Astrocyte (in vitro differentiated cells and primary cell): ENCODE results near the gene FN3KRP.

ENCODE experiments used
- CTCF ChIP-seq: IDR thresholded peaks from 2 replicates; pipeline ENCODE4 v1.5.1; 2011; ENCODE audit warnings: low read depth, mild to moderate bottlenecking, inconsistent platforms, low read length, moderate library complexity; ENCODE audit not compliant: insufficient read depth
- EZH2 ChIP-seq: IDR thresholded peaks from 2 replicates; pipeline ENCODE4 v1.6.1; 2012; ENCODE audit warnings: mild to moderate bottlenecking, low read length, inconsistent platforms; ENCODE audit not compliant: insufficient read depth

- TF ChIP-seq CTCF: no peak
- TF ChIP-seq EZH2: no peak
Measured at GRCh38 chr17:82685291-82685690, 31.2 kb upstream of the FN3KRP start.
